HG03103 (cell line): ENCODE results near the gene EYA4.

ENCODE experiments used
- ATAC-seq: cut with Tn5 transposase; IDR thresholded peaks from one replicate; pipeline ENCODE4 v1.9.1; 2021; ENCODE audit warnings: low read depth; ENCODE audit not compliant: unreplicated experiment

EYA4 gene

DNA sequence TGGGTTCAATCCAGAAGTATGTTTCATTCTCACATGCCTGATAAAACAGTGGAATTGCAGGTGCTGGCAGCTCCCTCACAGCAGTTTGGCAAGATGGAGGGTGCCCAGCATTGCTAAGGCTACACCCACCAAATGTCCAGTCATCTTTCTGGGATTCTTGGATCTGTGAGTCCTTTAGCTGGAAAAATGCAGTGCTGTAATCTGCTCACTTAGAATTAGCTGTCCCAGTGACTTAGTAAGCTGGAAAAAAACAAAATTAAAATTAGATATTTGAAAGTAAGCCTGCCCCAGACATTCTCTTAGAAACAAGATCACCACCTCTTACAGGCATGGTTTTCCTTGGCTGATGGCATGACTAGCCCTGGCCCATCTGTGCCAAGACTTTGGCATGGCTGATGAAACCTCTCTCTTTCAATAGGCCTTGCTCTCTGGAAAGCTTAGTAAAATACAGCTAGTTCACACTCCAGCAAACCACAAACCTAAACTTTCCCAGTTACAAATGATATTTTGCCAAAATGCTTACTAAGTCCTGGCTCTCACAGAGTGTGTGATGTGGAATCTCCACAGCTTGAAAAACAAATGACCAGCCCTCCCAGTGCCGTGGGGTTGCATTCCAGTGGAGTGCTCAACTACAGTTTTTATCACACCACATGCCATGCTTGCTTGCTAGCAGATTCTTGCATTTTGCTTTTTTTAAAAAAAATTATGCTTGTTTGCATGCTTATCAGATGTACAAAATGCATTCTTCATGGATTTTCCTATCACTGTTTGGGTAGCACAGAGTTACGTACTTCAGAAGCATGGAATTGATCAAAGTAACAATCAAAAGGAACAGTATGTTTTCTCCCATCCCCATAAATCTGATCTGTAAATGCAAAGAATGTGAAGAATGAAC, 261.5 kb downstream of the EYA4 start:
- no peak for ATAC-seq

DNA sequence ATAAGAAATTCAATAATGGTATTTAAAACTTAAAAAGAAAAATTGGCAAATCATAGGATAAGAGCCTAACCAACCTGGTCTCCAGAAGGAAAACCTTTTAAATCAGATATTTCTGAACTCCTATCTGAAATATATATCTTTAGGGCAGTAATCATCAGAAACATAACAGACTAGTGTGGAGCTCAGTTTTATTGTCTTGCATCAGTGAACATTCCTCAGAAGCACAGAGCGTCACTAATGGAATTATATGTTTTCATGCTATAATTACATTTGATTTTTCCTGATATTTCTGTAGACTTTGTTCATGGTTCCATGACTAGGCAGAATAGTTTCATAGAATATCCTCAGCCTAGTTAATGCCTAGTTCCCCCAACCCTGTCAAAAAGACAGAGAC, 262.2 kb downstream of the EYA4 start:
- no peak for ATAC-seq

DNA sequence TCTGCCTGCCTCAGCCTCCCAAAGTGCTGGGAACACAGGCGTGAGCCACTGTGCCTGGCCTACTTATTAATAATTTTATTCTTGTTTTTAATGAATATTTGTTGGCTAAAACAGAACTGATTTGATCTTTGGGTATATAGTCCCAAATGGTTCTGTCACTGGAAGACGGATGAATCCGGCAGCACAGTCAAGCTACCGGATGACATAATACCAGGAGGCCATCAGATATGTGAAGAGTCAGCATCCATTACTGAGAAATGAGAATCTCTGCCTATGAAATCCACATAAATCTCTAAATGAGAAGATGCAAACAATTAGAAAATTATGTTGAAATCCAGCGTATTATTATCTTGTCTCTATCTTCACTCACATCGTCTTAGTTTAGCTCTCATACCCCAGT, 263.0 kb downstream of the EYA4 start:
- no peak for ATAC-seq

DNA sequence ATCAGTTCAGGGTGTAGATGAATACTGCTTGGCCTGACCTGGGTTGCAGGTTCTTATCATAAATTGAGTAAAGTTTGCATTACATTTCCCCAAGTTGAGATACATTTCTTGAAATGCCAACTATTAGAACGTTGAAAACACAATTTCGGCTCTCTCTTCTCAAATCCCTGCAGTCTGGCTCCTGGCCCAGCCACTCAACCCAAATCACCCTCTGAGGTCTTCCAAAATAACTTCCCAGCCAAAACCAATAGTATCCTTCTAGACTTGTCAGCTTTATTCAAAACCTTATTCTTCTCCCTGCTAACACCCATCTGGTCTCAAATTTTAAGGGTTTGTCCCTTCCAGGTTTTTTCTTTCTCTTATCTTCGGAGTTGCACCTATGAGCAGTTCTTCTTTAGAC, 263.6 kb downstream of the EYA4 start:
- ATAC-seq: no peak

DNA sequence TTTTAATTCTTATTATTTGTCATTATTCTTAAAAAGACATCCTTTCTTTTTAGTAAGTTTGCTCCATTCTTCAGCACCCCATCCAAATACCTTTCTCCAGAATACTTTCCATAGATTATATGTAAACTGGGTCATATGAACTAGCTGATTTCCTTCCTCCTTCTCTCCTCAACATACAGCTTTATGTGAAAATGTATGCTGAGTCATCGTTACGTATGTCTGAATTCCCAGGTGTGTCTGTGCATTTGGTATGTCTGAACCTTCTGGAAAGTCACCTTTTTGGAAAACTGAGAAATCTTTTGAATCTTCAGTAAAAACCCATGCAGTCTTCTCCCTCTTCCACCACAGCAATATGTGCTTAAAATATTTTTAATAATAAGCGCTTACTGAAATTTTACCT, 264.5 kb downstream of the EYA4 start:
- no peak for ATAC-seq

DNA sequence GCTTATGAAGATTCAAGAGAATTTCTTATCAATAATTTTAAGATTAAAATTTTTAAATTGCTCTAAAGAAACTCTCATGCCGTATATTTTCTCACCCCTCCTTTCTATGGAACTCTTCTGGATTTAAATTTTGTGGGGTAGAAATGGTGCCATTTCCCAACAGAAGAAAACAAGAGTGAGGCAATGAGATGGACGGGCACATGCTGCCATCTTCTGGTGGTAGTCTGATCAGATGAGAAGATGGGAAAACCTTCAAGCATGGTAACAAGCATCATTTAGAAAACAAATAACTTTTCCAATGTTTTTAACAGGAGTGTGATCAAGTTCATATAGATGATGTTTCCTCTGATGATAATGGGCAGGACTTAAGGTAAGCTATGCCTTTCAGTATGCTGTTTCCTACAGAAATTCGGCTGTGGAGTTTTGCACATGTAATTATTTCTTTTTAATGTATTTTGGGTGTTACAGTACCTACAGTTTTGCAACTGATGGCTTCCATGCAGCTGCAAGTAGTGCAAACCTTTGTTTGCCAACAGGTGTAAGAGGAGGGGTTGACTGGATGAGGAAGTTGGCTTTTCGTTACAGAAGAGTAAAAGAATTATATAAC, 271.4 kb downstream of the EYA4 start:
- ATAC-seq: no peak

DNA sequence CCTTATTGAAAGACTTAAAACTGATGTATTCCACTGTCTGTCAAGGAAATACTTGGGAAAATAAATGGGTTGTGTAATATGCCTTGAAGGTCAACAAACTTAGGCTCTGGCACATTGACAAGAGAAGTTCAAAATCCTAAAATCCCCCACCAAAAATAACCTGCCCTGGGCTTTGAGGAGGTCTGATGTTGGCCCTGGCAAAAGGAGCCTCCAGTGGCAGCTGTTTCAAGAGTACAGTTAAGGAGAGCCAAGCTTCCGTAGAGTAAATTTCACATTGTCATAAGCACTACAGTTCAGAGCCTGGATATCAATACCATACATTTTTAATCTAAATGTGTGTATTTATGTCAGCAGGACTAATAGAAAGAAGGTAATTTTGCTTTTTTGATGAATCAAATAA, 282.7 kb downstream of the EYA4 start:
- ATAC-seq: no peak

DNA sequence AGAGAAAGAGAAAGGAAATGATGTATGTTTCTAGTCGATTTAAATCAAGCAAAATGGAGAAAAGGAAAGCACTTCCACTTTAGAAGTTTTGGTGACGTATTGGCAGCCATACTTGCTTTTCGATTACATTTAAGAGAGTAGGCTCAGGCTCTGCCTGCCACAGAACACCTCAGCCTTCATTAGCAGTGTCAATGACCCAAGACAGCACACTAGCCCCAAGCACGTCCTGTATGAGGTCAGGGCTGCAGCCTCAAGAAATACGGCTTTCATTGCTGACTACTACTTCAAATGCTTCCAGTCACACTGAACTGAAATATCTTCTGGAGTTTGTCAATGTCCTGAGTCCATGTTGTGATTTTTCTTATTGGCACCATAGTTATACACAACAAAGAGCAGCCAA, 285.3 kb downstream of the EYA4 start:
- no peak for ATAC-seq

DNA sequence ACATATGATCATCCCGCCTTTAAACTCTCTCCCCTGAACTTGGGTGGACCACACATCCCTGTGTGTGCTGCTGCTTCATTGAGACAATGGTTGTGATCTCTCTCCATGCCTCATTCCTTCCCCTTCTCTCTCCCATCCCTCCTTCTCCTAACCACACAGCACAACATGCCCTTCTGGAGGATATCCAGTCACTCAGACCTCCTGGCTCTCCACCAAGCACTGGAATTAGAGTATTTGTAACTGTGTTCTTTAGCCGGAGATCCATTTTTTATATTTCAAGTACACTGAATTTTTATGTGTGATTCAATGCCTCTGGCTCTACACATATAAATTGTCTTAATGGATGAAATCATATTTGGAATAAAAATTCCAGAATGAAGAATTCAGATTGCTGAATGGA, 287.4 kb downstream of the EYA4 start:
- no peak for ATAC-seq

DNA sequence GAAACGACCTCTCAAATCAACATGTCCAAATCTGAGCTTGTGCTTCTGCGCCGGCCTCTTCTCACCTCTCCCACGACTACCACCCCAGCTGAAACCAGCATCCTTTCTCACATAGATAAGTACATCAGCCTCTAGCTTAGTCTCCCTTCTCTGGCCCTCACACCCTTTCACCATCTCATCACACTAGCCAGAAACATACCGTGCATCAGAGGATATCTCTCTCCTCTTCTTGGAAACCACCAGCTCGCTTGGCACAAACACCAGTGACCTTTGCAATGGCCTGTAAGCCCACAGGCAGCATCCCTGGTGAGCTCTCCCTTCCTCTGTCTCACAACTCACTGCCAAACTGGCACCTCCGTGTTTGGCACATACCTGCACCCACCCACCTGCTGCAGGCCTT, 291.8 kb downstream of the EYA4 start:
- no peak for ATAC-seq

DNA sequence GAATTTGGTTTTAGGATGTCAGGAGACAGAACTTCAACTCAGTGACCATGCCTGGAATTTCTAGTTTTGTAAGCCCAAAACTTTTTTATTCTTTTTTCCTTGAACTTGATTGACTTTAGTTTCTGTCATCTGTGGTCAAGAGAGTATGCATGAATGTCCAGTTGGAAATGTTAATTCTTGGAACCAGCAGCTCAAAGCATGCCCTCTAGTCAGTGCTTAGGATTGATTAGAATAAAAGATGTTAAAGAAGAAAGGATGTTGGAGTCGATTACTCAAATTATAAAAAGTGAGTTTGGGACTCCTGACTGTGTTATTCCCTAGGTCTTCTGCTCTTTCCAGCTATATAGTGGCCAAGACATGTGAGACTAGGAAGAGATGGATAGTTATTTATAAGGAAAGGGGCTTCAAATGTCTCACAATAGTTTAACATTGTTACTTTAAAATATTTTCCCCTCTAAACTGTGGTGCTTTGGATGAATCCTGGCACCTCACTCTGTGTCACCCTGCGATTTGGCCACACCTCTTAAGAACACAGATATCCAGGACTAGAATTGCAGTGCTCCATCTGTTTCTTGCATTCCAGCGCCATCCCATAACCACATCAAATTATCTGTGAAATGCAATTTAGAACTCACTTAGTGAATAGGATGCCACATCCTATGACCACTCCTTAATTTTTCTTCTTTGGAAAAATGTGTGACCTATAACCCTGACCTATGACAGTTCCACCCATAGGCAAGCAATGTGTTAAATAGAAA, 298.5 kb downstream of the EYA4 start:
- no peak for ATAC-seq

DNA sequence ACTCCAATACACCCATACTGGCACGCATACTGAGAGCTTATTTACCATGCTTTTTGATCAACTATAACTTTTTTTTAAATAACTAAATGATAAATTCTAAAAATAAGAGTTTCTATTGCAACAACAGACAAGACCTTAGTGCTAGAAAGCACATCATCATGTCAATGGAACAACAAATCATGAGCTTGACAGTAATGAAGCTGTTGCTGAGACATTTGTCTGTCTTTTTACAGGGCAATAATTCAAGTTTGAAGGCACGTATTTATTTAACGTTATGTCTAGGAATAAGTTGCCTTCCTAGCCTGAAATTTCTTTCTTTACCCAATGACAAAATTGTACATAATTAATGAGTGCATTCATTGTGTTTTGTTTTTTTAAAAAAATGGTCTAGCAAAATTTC, 299.2 kb downstream of the EYA4 start:
- no peak for ATAC-seq

DNA sequence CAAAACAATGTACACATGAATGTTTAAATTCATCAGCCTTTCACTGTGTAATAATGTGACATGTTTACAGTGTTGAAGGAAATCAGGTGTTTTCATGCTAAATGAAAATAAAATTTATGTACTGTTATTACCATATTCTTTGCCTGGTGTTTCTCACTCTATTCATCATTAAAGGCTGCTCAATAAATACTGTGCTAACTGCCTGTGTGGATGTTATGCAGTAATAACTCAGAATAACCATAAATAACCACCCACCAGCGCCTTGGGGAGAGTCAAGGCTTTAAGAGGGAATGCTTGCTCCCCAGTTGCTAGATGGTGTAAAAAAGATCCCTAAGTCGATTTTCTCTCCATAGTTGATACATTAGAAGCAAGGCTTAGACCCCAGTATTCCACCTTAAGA, 299.9 kb downstream of the EYA4 start:
- no peak for ATAC-seq

DNA sequence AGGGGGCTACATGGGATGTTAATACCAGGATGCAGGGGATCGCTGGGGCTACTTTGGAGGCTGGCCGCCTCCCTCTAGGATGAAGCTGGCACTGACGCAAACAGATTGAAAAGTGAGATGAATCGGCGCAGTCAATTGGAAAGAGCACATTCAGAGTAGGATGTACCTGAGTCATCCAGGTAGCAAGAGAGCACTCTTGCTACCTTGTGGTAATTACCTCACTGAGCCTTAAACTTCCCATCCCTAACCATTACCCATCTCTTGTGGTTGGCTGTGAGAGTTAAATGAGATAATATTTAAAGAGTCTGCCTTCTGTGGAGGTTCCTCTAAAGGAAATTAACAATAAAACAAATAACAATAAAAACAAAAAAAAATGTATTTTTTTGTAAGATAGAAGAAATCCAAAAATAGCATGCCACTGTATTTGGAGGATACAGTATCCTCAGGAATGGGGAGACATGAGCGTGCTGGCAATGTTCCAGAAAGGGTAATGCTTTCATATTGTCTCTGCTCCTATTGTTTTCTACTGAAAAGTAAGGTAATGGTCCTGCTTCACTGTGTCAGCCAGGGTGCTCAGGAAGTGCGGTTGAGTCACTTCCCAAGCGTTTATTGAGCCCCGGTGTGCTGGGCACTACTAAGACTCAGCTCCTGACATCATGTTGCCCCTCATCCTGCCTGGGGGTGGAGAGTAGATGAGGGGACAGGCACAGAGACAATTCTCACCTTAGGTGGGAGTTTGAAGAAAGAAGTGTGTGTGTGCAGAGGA, 301.1 kb downstream of the EYA4 start:
- no peak for ATAC-seq

DNA sequence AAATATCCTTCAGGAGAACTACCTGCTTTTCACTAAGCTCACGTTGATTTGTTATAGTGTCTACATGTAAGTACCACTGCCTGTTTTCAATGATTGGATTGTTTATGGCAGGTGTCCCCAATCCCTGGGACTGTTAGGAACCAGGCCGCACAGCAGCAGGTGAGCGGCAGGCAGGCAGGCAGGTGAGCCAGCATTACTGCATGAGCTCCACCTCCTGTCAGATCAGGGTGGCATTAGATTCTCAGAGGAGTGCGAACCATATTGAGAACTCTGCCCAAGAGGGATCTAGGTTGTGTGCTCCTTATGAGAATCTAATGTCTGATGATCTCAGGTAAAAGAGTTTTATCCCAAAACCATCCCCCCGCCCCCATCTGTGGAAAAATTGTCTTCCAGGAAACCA, 303.3 kb downstream of the EYA4 start:
- ATAC-seq: no peak

DNA sequence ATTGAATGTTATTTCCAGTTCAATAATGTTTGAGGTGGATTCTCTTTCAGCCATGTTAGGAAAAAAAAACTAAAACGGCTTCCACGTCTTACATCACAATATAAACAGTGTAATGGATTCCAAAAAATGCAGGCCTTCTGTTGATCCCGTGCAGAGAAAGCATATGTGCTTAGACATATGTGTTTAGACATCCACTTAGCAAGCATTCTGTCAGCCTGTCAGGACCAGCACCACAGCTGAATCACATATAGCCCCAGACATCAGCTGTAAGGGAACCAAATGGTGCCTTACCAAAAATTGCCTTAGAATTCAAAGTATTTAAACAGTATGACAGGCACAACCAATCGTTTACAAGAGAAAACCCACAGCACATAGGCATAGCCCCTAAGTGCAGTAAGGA, 304.9 kb downstream of the EYA4 start:
- ATAC-seq: no peak

DNA sequence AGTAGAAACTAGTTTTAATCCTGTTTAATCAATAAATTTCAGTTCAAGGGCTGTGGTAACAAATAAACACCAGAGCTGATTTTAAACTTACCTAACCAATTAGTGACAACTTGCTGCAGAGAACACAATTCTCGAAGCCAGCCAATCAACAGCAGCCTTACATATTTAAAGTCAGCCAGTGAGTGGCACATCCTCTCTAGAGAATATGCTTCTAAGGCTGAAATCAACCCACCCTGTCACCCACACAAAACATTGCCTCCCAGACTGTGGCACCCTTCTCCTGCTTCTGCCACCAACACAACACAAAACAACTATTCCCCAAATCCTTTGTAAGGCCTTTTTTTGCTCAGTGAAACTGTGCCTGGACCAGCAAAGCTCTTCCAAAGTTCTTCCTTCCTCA, 306.0 kb downstream of the EYA4 start:
- ATAC-seq: no peak

DNA sequence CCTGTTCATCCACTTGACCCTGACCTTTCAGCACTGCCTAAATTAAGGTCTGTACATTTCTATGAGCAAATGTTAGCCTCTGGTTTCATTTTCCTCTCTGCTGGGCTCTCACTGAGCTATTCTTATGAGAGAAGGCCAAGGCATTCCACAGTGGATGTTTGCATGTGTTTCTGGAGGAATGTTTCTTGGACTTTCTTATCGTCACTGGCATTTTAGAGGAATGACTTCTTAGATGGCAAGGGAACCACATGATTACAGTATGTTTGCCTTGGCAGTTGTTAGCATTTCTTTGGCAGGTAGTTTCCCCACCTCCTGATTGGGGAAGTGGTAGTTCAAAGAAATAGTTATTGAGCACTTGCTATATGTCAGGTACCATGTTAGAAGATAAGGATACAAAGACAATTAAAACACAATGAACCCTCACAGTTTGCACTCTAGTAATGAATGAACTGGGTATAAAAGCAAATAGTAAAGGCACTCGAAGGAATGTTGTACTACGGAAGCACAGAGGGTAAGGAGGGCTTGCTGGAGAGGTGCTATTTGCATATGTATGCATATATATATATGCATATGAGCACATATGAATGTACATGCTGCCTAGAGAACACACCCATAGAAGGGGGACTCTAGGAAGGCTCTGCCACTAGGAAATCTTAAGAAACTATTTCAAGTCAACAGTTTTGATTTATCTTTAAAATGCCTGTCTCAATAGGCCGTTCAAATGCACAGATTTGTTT, 307.4 kb downstream of the EYA4 start:
- no peak for ATAC-seq

DNA sequence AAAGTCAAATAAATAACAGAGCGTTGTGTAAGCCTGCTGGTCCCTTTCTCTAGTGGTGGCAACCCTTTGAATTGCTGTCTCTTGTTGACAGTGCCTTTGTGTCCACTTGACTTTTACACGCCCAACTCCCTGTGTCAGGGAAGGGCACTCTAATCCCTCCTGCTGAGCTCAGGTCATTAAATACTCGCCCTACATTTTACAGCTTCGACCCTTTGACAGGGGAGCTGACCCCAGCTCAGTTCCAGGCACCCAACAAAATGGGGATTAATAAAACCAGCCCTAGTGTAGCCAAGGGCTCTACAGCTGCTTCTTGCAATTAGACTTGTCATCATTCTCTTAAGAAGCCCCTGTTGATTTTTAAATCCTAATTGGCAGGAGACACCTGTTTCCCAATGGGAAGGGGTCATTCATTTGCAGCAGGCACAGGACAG, 308.2 kb downstream of the EYA4 start:
- no peak for ATAC-seq

DNA sequence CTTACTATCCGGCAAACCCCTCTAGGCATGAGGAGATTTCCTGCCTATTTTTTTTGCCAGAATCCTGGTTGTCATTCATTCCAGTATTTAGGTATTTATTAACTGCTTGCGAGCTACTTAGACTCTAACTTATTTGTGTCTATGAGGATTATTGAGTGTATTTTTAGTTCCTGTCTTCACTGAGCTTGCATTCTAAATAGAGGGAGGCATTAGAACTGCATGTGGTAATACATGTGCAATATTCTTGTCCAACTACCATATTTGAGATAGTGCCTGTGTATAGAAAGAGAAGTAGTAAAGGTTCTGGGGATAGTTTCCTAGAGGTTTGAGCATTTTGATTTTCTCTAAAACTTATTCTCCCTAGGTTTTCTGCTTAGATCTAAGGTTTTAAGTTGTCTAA, 308.9 kb downstream of the EYA4 start:
- no peak for ATAC-seq
